Epithelial cell of esophagus (primary cell): ENCODE data around the gene UBE3D.

ENCODE experiments used
- DNase-seq: peaks from one replicate; pipeline ENCODE4 v3.0.0; 2010; ENCODE audit warnings: low read depth
- H3K4me3 ChIP-seq: 2 replicates; pipeline ENCODE4 v1.5.1; 2011; ENCODE audit warnings: mild to moderate bottlenecking, low read length, control low read depth
- CTCF ChIP-seq: IDR thresholded peaks from 2 replicates; pipeline ENCODE4 v1.5.1; 2011; ENCODE audit warnings: low read depth, mild to moderate bottlenecking, low read length, control low read depth, inconsistent platforms; ENCODE audit not compliant: insufficient read depth; ENCODE audit errors: missing control alignments

UBE3D gene

GRCh38 chr6:82984720-82985119 is 80.9 kb downstream of the UBE3D start:
- no peak for TF ChIP-seq CTCF
- DNase-seq, result no peak
- no peak overlapping the region for H3K4me3 ChIP-seq

GRCh38 chr6:82980086-82980485 is 85.6 kb downstream of the UBE3D start:
- H3K4me3 ChIP-seq, result no peak overlapping the region
- DNase-seq, result peak; percentile 62
- TF ChIP-seq CTCF, result no peak

GRCh38 chr6:82979657-82980056 is 86.0 kb downstream of the UBE3D start:
- no peak for TF ChIP-seq CTCF
- DNase-seq, result no peak
- H3K4me3 ChIP-seq, result no peak overlapping the region

GRCh38 chr6:82978362-82978945 is 87.2 kb downstream of the UBE3D start:
- no peak for DNase-seq
- no peak for TF ChIP-seq CTCF
- H3K4me3 ChIP-seq, result no peak overlapping the region

GRCh38 chr6:82976179-82976578 is 89.5 kb downstream of the UBE3D start:
- TF ChIP-seq CTCF, result no peak
- H3K4me3 ChIP-seq, result no peak overlapping the region
- no peak for DNase-seq

GRCh38 chr6:82971877-82972460 is 93.7 kb downstream of the UBE3D start:
- H3K4me3 ChIP-seq, result no peak overlapping the region
- TF ChIP-seq CTCF, result no peak
- DNase-seq, result no peak

GRCh38 chr6:82970839-82971238 is 94.8 kb downstream of the UBE3D start:
- TF ChIP-seq CTCF, result no peak
- no peak overlapping the region for H3K4me3 ChIP-seq

More at GRCh38 chr6:82970839-82971238, 94.8 kb downstream of the UBE3D start:
- DNase-seq, result no peak
